Keratinocyte (primary cell): ENCODE data around the gene SIK3. TPM values are rescaled to one million over a fixed set of nuclear protein-coding genes. Genes with fewer than 3 reads are reported as not detected.

Experiments
- DNase-seq: peaks from one replicate; pipeline ENCODE4 v3.0.0-alpha.2; 2011; ENCODE audit warnings: low read depth, missing footprints, low spot score
- FAIRE-seq: peaks from 2 replicates; lab custom pipeline; 2011; peaks lifted over from hg19 to GRCh38; lab: Jason Lieb, UNC
- H2AFZ ChIP-seq: 2 replicates; pipeline ENCODE4 v1.6.0; 2012; ENCODE audit warnings: low read length, control low read depth, inconsistent platforms; ENCODE audit not compliant: control insufficient read depth
- H3K27ac ChIP-seq: 2 replicates; pipeline ENCODE4 v1.5.1; 2011; ENCODE audit warnings: low read length; ENCODE audit not compliant: control insufficient read depth, insufficient read depth
- H3K27me3 ChIP-seq: 3 replicates; pipeline ENCODE4 v1.6.0; 2011; ENCODE audit warnings: low read length; ENCODE audit not compliant: control insufficient read depth, insufficient read depth; ENCODE audit errors: extremely low read depth
- H3K36me3 ChIP-seq, 2 experiments: 2 replicates in 1 of 2; 3 replicates in 1 of 2; pipeline ENCODE4 v1.5.1; 2011; ENCODE audit warnings: low read length in 2 of 2, mild to moderate bottlenecking in 1 of 2; ENCODE audit not compliant: control insufficient read depth in 2 of 2, insufficient read depth in 2 of 2; ENCODE audit errors: extremely low read depth in 1 of 2
- H3K4me1 ChIP-seq: 3 replicates; pipeline ENCODE4 v1.5.1; 2011; ENCODE audit warnings: low read length; ENCODE audit not compliant: control insufficient read depth, insufficient read depth; ENCODE audit errors: extremely low read depth
- H3K4me2 ChIP-seq: 3 replicates; pipeline ENCODE4 v1.6.0; 2011; ENCODE audit warnings: low read depth, low read length; ENCODE audit not compliant: control insufficient read depth, insufficient read depth; ENCODE audit errors: extremely low read depth
- H3K4me3 ChIP-seq, 3 experiments: fragments of 200-600 bp in 1 of 3; sonication (generic) in 1 of 3; 2 replicates in 2 of 3; 3 replicates in 1 of 3; pipeline ENCODE4 v1.5.1; 2011 to 2016; ENCODE audit warnings: low read length in 3 of 3, mild to moderate bottlenecking in 3 of 3, control low read depth in 2 of 3, inconsistent platforms in 1 of 3, low read depth in 1 of 3, mixed read lengths in 1 of 3, mixed run types in 1 of 3, moderate library complexity in 1 of 3; ENCODE audit not compliant: control insufficient read depth in 2 of 3, insufficient read depth in 2 of 3; ENCODE audit errors: extremely low read depth in 1 of 3
- H3K79me2 ChIP-seq: 2 replicates; pipeline ENCODE4 v1.6.0; 2012; ENCODE audit warnings: low read length; ENCODE audit not compliant: control insufficient read depth, insufficient read depth
- H3K9ac ChIP-seq: 3 replicates; pipeline ENCODE4 v1.6.0; 2011; ENCODE audit warnings: low read length; ENCODE audit not compliant: control insufficient read depth, insufficient read depth; ENCODE audit errors: extremely low read depth
- H3K9me1 ChIP-seq: 3 replicates; pipeline ENCODE4 v1.6.0; 2011; ENCODE audit warnings: low read length; ENCODE audit not compliant: control insufficient read depth, insufficient read depth; ENCODE audit errors: extremely low read depth
- H3K9me3 ChIP-seq: 2 replicates; pipeline ENCODE4 v1.5.1; 2012; ENCODE audit warnings: low read depth, low read length; ENCODE audit not compliant: control insufficient read depth
- H4K20me1 ChIP-seq: 3 replicates; pipeline ENCODE4 v1.6.0; 2011; ENCODE audit warnings: low read length; ENCODE audit not compliant: control insufficient read depth, insufficient read depth; ENCODE audit errors: extremely low read depth
- EZH2 ChIP-seq: IDR thresholded peaks from one replicate; pipeline ENCODE4 v1.6.1; 2012; ENCODE audit warnings: inconsistent platforms, mild to moderate bottlenecking, low read length, moderate library complexity
- dilution Hi-C: fragments of 300-500 bp; cut with MboI; formaldehyde crosslinking; loops from one replicate; pipeline ENCODE4 v1.7.0; 2020; ENCODE audit warnings: low sequenced_read_pairs; ENCODE audit not compliant: extremely low pct_ligation_motif_present
- polyA plus RNA-seq, 5 experiments: library from polyadenylated mRNA; depleted of rRNA in 3 of 5; stranded (reverse) in 3 of 5; stranded (forward) in 1 of 5; unstranded in 1 of 5; fragments of >200 nt; gene quantifications; 1 replicate in 1 of 5; 2 replicates in 3 of 5; 3 replicates in 1 of 5; pipeline versions ENCODE4 v1.2.1 to v1.2.3, GENCODE V29; 2011 to 2012; ENCODE audit warnings: missing spikeins in 2 of 5, low read depth in 1 of 5, low replicate concordance in 1 of 5
- TF ChIP-seq, protein P1 (sequence below), 3 experiments: IDR thresholded peaks in 1 of 3; conservative IDR thresholded peaks in 1 of 3; optimal IDR thresholded peaks in 1 of 3; 2 replicates in 2 of 3; 3 replicates in 1 of 3; pipeline versions ENCODE3 to v1.5.1; 2011; ENCODE audit warnings: low read length in 3 of 3, mild to moderate bottlenecking in 3 of 3, moderate library complexity in 2 of 3, control low read depth in 1 of 3, inconsistent platforms in 1 of 3; ENCODE audit not compliant: insufficient read depth in 2 of 3; ENCODE audit errors: extremely low read depth in 1 of 3

The SIK3 gene
- polyA plus RNA-seq, 1 donor (not counting 4 experiments of a cell fraction or from before 2014, with no cell fraction given) = 8.2 TPM

DNA sequence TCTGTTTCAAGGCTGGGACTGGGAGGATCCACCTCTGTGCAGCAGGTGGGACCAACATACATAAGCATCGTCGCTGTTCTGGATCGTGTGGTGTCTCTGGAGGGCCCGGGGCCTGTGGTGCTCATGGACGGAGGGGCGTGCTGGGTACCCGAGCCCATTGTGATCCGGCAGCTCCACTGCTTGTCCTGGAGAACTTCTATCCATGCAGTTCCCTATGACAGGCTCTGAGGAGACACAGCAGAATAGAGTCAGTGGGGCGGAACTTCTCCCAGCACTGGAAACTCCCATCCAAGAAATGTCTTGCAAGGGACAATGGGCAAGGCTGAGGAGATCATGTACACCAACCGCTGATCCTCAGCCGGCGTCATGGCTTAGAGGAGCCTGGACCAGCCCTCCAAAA is 249.2 kb downstream of the SIK3 start:
- no peak overlapping the region for H2AFZ ChIP-seq
- no peaks in the 10 kb centered on the region for H3K79me2 ChIP-seq
- H4K20me1 ChIP-seq = no peaks in the 10 kb centered on the region
- no peak for TF ChIP-seq EZH2
- TF ChIP-seq, protein P1, sequence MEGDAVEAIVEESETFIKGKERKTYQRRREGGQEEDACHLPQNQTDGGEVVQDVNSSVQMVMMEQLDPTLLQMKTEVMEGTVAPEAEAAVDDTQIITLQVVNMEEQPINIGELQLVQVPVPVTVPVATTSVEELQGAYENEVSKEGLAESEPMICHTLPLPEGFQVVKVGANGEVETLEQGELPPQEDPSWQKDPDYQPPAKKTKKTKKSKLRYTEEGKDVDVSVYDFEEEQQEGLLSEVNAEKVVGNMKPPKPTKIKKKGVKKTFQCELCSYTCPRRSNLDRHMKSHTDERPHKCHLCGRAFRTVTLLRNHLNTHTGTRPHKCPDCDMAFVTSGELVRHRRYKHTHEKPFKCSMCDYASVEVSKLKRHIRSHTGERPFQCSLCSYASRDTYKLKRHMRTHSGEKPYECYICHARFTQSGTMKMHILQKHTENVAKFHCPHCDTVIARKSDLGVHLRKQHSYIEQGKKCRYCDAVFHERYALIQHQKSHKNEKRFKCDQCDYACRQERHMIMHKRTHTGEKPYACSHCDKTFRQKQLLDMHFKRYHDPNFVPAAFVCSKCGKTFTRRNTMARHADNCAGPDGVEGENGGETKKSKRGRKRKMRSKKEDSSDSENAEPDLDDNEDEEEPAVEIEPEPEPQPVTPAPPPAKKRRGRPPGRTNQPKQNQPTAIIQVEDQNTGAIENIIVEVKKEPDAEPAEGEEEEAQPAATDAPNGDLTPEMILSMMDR (optimal IDR thresholded peaks at IDR 0.05 in 1 of 3, IDR thresholded peaks at IDR 0.05 in 1 of 3, conservative IDR thresholded peaks at IDR 0.05 in 1 of 3; ENCODE audit: extremely low read depth in 1 of 3, insufficient read depth in 2 of 3, low read length in 3 of 3) = no peak
- peaks cover 25% of the 10 kb centered on the region for H3K4me1 ChIP-seq
- H3K4me3 ChIP-seq = no peak overlapping the region
- H3K27me3 ChIP-seq = no peaks in the 10 kb centered on the region
- peaks cover 22 to 26% of the 10 kb centered on the region in 2 experiments for H3K36me3 ChIP-seq
- FAIRE-seq (no peak), DNase-seq (no peak)
- H3K9me1 ChIP-seq = peaks cover 2% of the 10 kb centered on the region
- no peaks in the 10 kb centered on the region for H3K9me3 ChIP-seq
- no peak overlapping the region for H3K9ac ChIP-seq
- no peak overlapping the region for H3K27ac ChIP-seq
- no peak overlapping the region for H3K4me2 ChIP-seq
- dilution Hi-C loops = no loop called here

DNA sequence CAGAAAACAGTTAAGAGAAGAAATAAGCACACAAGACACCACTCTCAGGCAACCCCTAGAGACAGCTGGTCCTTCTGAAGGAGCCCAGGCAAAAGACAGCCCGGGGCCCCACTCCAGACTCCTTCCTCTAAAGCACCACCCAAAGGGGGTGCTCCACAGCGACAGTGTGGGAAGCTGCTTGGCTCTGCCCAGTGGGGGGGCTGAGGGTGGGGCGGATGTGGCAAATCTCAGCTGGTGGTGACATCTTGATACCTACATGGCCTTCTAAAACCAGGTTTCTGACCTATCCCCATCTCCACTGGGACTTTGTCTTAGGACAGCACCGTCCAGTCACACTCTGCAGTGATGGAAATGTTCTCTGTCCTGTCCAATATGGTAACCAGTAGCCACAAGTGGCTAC is 250.6 kb downstream of the SIK3 start:
- no peaks in the 10 kb centered on the region for H4K20me1 ChIP-seq
- TF ChIP-seq EZH2 = no peak
- TF ChIP-seq, protein P1 (optimal IDR thresholded peaks at IDR 0.05 in 1 of 3, IDR thresholded peaks at IDR 0.05 in 1 of 3, conservative IDR thresholded peaks at IDR 0.05 in 1 of 3; ENCODE audit: extremely low read depth in 1 of 3, insufficient read depth in 2 of 3, low read length in 3 of 3) = no peak
- DNase-seq (no peak), FAIRE-seq (no peak)
- H3K9me1 ChIP-seq = peaks cover 2% of the 10 kb centered on the region
- H2AFZ ChIP-seq = no peak overlapping the region
- H3K4me1 ChIP-seq = peaks cover 11% of the 10 kb centered on the region
- H3K4me3 ChIP-seq = no peak overlapping the region
- peaks cover 27 to 32% of the 10 kb centered on the region in 2 experiments for H3K36me3 ChIP-seq
- no peak overlapping the region for H3K9ac ChIP-seq
- H3K4me2 ChIP-seq = no peak overlapping the region
- H3K27ac ChIP-seq = no peak overlapping the region
- no peaks in the 10 kb centered on the region for H3K27me3 ChIP-seq
- H3K79me2 ChIP-seq = no peaks in the 10 kb centered on the region
- dilution Hi-C loops = no loop called here
- no peaks in the 10 kb centered on the region for H3K9me3 ChIP-seq
